Ureter (tissue), 1 donor: ENCODE data around the gene GRM4. TPM values are rescaled to one million over a fixed set of nuclear protein-coding genes. Genes with fewer than 3 reads are reported as not detected.
"Not testable (repeated sequence)": the region's sequence is repeated elsewhere in the genome, so short reads cannot be mapped to it uniquely, and the experiment has no call there.

ENCODE experiments used
- DNase-seq: peaks from one replicate; pipeline ENCODE4 v3.0.0-alpha.2; 2020; ENCODE audit warnings: low spot score
- total RNA-seq: library from RNA; stranded (reverse); gene quantifications from one replicate; pipeline ENCODE4 v1.2.4, GENCODE V29; 2023
- donor health status: DM: yes; HTN: yes; CAD: no.

GRM4 gene
- total RNA-seq, 1 donor from 2014 or later = 0.21 TPM

- DNase-seq = no peak
Observed at GRCh38 chr6:34045771-34046170, 100.1 kb downstream of the GRM4 start.

- DNase-seq = no peak
Observed at GRCh38 chr6:34044945-34045595, 100.8 kb downstream of the GRM4 start.

- DNase-seq = no peak
Observed at GRCh38 chr6:34043359-34043758, 102.5 kb downstream of the GRM4 start.

GRCh38 chr6:34041998-34042397 lies 103.9 kb downstream of the GRM4 start:
- not testable (repeated sequence) for DNase-seq

- no peak for DNase-seq
Observed at GRCh38 chr6:34041385-34041784, 104.5 kb downstream of the GRM4 start.

GRCh38 chr6:34039943-34040342 lies 105.9 kb downstream of the GRM4 start:
- no peak for DNase-seq

GRCh38 chr6:34037151-34037550 lies 108.7 kb downstream of the GRM4 start:
- no peak for DNase-seq

- no peak for DNase-seq
Observed at GRCh38 chr6:34036357-34037069, 109.4 kb downstream of the GRM4 start.

- DNase-seq = no peak
Observed at GRCh38 chr6:34035704-34036356, 110.1 kb downstream of the GRM4 start.

- DNase-seq = no peak
Observed at GRCh38 chr6:34035161-34035560, 110.7 kb downstream of the GRM4 start.

- no peak for DNase-seq
Observed at GRCh38 chr6:34032856-34033255, 113.0 kb downstream of the GRM4 start.

GRCh38 chr6:34031625-34032383 lies 114.1 kb downstream of the GRM4 start:
- no peak for DNase-seq

GRCh38 chr6:34030831-34031624 lies 114.9 kb downstream of the GRM4 start:
- no peak for DNase-seq

- no peak for DNase-seq
Observed at GRCh38 chr6:34029489-34030280, 116.2 kb downstream of the GRM4 start.

GRCh38 chr6:34028691-34029360 lies 117.1 kb downstream of the GRM4 start:
- no peak for DNase-seq

- DNase-seq = no peak
Observed at GRCh38 chr6:34027939-34028441, 117.9 kb downstream of the GRM4 start.

- no peak for DNase-seq
Observed at GRCh38 chr6:34027445-34027936, 118.4 kb downstream of the GRM4 start.

- no peak for DNase-seq
Observed at GRCh38 chr6:34025861-34026260, 120.0 kb downstream of the GRM4 start.

GRCh38 chr6:34025112-34025807 lies 120.6 kb downstream of the GRM4 start:
- no peak for DNase-seq
